K562 (cell line): Measurements from ENCODE around the gene NSF. TPM values are rescaled to one million over a fixed set of nuclear protein-coding genes. Genes with fewer than 3 reads are reported as not detected.

Experiments
- ATAC-seq: fragments of 200-7000 bp; cut with Tn5 transposase; 3 replicates; pipeline ENCODE4 v1.9.1; 2020; ENCODE audit warnings: moderate library complexity
- BruUV-seq: library from RNA; stranded (reverse); fragments of 400-500 nt; replicated peaks from 2 replicates; lab custom pipeline; 2021; lab: Mats Ljungman, UMichigan
- CTCF ChIA-PET: fragments of 300-600 bp; formaldehyde crosslinking; extraction: SDS; loops from one replicate; lab custom pipeline; 2021; ENCODE audit warnings: low intra/inter-chr PET ratio; lab: Yijun Ruan, JAX
- POLR2A ChIA-PET: fragments of 300-600, 350-650 bp; sonication (Branson Sonifier 250); formaldehyde crosslinking; extraction: SDS; loops from one replicate; lab custom pipeline; 2021; ENCODE audit warnings: antibody characterized with exemption, inconsistent platforms; lab: Yijun Ruan, JAX
- DNase-seq, 4 experiments: peaks; one replicate each; pipeline versions ENCODE4 v3.0.0 to v3.0.0-alpha.2; 2011 to 2018; ENCODE audit warnings: low spot score in 3 of 4, mixed read lengths in 3 of 4; ENCODE audit errors: extremely low read depth in 1 of 4
- FAIRE-seq: peaks from 2 replicates; lab custom pipeline; 2011; peaks lifted over from hg19 to GRCh38; lab: Jason Lieb, UNC
- H2AFZ ChIP-seq: 2 replicates; pipeline ENCODE4 v1.6.0; 2011; ENCODE audit warnings: low read depth, low read length, control low read depth, inconsistent platforms
- H3K27ac ChIP-seq: fragments of 200-600 bp; 3 replicates; pipeline ENCODE4 v1.8.0; 2011; ENCODE audit warnings: low read depth, mild to moderate bottlenecking, control low read depth, inconsistent platforms, low read length, moderate library complexity, mixed read lengths; ENCODE audit errors: extremely low read depth
- H3K27me3 ChIP-seq, 2 experiments: fragments of 300-600 bp in 1 of 2; 2 replicates in 1 of 2; 3 replicates in 1 of 2; pipeline versions ENCODE4 v1.6.0 to v1.8.0; 2011; ENCODE audit warnings: inconsistent platforms in 2 of 2, low read length in 2 of 2, mild to moderate bottlenecking in 1 of 2, mixed read lengths in 1 of 2, moderate library complexity in 1 of 2; ENCODE audit not compliant: control insufficient read depth in 2 of 2, insufficient read depth in 2 of 2
- H3K36me3 ChIP-seq: fragments of 300-600 bp; 3 replicates; pipeline ENCODE4 v1.8.0; 2011; ENCODE audit warnings: mild to moderate bottlenecking, low read length, inconsistent platforms; ENCODE audit not compliant: control insufficient read depth, insufficient read depth
- H3K4me1 ChIP-seq, 2 experiments: fragments of 200-600 bp in 1 of 2; replicated peaks in 1 of 2; 2 replicates in 1 of 2; 3 replicates in 1 of 2; pipeline versions ENCODE4 v1.5.1 to v1.8.0; 2011; ENCODE audit warnings: inconsistent platforms in 2 of 2, low read length in 2 of 2, mild to moderate bottlenecking in 1 of 2, mixed read lengths in 1 of 2, moderate library complexity in 1 of 2; ENCODE audit not compliant: control insufficient read depth in 2 of 2, insufficient read depth in 2 of 2
- H3K4me2 ChIP-seq: 2 replicates; pipeline ENCODE4 v1.6.1; 2011; ENCODE audit warnings: low read length, control low read depth, inconsistent platforms, mixed read lengths; ENCODE audit not compliant: insufficient read depth
- H3K4me3 ChIP-seq: fragments of 200-600 bp; sonication (generic), shearing (Covaris generic); 2 replicates; pipeline ENCODE4 v1.5.1; 2016; ENCODE audit warnings: control low read depth, inconsistent platforms
- H3K79me2 ChIP-seq: fragments of 200-600 bp; 3 replicates; pipeline ENCODE4 v1.8.0; 2011; ENCODE audit warnings: low read length, inconsistent platforms; ENCODE audit not compliant: control insufficient read depth, insufficient read depth
- H3K9ac ChIP-seq, 2 experiments: 2 replicates each; pipeline versions ENCODE4 v1.6.0 to v1.6.1; 2011; ENCODE audit warnings: low read depth in 2 of 2, low read length in 2 of 2, control low read depth in 1 of 2, inconsistent platforms in 1 of 2, mild to moderate bottlenecking in 1 of 2, mixed read lengths in 1 of 2; ENCODE audit not compliant: insufficient read depth in 1 of 2
- H3K9me1 ChIP-seq: one replicate; pipeline ENCODE4 v1.6.0; 2011; ENCODE audit warnings: inconsistent platforms, mild to moderate bottlenecking, low read length, moderate library complexity; ENCODE audit not compliant: control insufficient read depth, insufficient read depth
- H3K9me3 ChIP-seq: replicated peaks from 2 replicates; pipeline ENCODE4 v1.5.1; 2011; ENCODE audit warnings: low read depth, low read length, inconsistent platforms; ENCODE audit not compliant: control insufficient read depth, insufficient read depth
- H4K20me1 ChIP-seq: replicated peaks from 2 replicates; pipeline ENCODE4 v1.6.1; 2011; ENCODE audit warnings: low read length, inconsistent platforms, mixed read lengths; ENCODE audit not compliant: control insufficient read depth, insufficient read depth
- DPF2 ChIP-seq: fragments of 450-650 bp; IDR thresholded peaks from 2 replicates; pipeline ENCODE4 v1.6.1; 2016
- MEIS2 ChIP-seq: fragments of 450-650 bp; IDR thresholded peaks from 2 replicates; pipeline ENCODE4 v1.6.1; 2014; ENCODE audit warnings: mild to moderate bottlenecking; ENCODE audit not compliant: partially characterized antibody
- NKRF ChIP-seq: fragments of 450-650 bp; IDR thresholded peaks from 2 replicates; pipeline ENCODE4 v1.6.1; 2016; ENCODE audit warnings: borderline replicate concordance
- NR2C1 ChIP-seq, 2 experiments: fragments of 450-650 bp; IDR thresholded peaks; 2 replicates each; pipeline ENCODE4 v1.6.1; 2017; ENCODE audit warnings: mild to moderate bottlenecking in 2 of 2, antibody characterized with exemption in 1 of 2, inconsistent platforms in 1 of 2, missing compliant biosample characterization in 1 of 2, missing genetic modification characterization in 1 of 2
- POLR2AphosphoS5 ChIP-seq: IDR thresholded peaks from 2 replicates; pipeline ENCODE4 v1.6.1; 2011; ENCODE audit warnings: mild to moderate bottlenecking, low read depth, low read length, moderate library complexity; ENCODE audit not compliant: control insufficient read depth, insufficient read depth
- PTRF ChIP-seq: fragments of 450-650 bp; IDR thresholded peaks from 2 replicates; pipeline ENCODE4 v1.6.1; 2016; ENCODE audit warnings: mild to moderate bottlenecking, missing genetic modification characterization, missing compliant biosample characterization
- RCOR1 ChIP-seq, 2 experiments: IDR thresholded peaks; 2 replicates each; pipeline ENCODE4 v1.6.1; 2012; ENCODE audit warnings: low read depth in 2 of 2, low read length in 2 of 2, borderline replicate concordance in 1 of 2, improper control_type of control experiment in 1 of 2
- TRIM28 ChIP-seq: fragments of 450-650 bp; IDR thresholded peaks from 2 replicates; pipeline ENCODE4 v1.6.1; 2017
- ZBTB33 ChIP-seq: sonication (generic); formaldehyde crosslinking; IDR thresholded peaks from 2 replicates; pipeline ENCODE4 v1.8.1; 2023; ENCODE audit warnings: mild to moderate bottlenecking, missing genetic modification reagents
- ZNF316 ChIP-seq: fragments of 450-650 bp; IDR thresholded peaks from 2 replicates; pipeline ENCODE4 v1.6.1; 2016
- ZNF41 ChIP-seq: fragments of 250-450 bp; sonication (Bioruptor Pico); conservative IDR thresholded peaks from 2 replicates; pipeline ENCODE4 v1.4.0; 2020; ENCODE audit warnings: mild to moderate bottlenecking
- ZNF444 ChIP-seq: fragments of 250-450 bp; sonication (Bioruptor Pico); IDR thresholded peaks from 2 replicates; pipeline ENCODE4 v1.4.0; 2020; ENCODE audit warnings: mild to moderate bottlenecking, moderate library complexity
- WGBS: fragments of 100-300 bp; shearing (Covaris generic); methylation state at CpG from one replicate; pipeline ENCODE4 v1.1.6; 2016; ENCODE audit warnings: low coverage, mixed read lengths; ENCODE audit not compliant: insufficient coverage; ENCODE audit errors: missing lambda C conversion rate; 5-methylcytosine and 5-hydroxymethylcytosine counted together
- in situ Hi-C: fragments of 300-500 bp; cut with MboI; formaldehyde crosslinking; loops from 4 replicates; pipeline ENCODE4 v1.15.0; 2018; ENCODE audit warnings: inconsistent platforms, mixed read lengths
- intact Hi-C: fragments of 100-400 bp; cut with micrococcal nuclease; formaldehyde crosslinking; loops from 2 replicates; pipeline ENCODE4 v1.14.2; 2022
- polyA plus RNA-seq, 8 experiments: library from polyadenylated mRNA; depleted of rRNA in 4 of 8; stranded (reverse) in 5 of 8; unstranded in 3 of 8; fragments of >200 nt; fragmentation: Nextera tagmentation in 2 of 8; fragmentation: Illumina TruSeq in 1 of 8; extraction: Ambion mirVana in 2 of 8; extraction: Trizol in 1 of 8; gene quantifications; 2 replicates each; pipeline versions ENCODE4 v1.2.1 to v1.2.3, GENCODE V29; 2011 to 2014; ENCODE audit warnings: inconsistent platforms in 1 of 8, missing spikeins in 1 of 8
- total RNA-seq, 7 experiments: library from RNA; depleted of rRNA in 6 of 7; stranded (reverse); fragments of >200 nt in 6 of 7; fragmentation: Illumina TruSeq in 2 of 7; extraction: Trizol in 2 of 7; gene quantifications; 2 replicates each; pipeline versions ENCODE4 v1.2.1 to v1.2.3, GENCODE V29; 2011 to 2021; ENCODE audit warnings: low replicate concordance in 1 of 7

NSF gene
- total and polyA plus RNA-seq, 9 of the 15 experiments (the other 6 are each of a cell fraction or from before 2014, with no cell fraction given), result 16.7 to 39.8 (median 36.7) TPM

- CTCF ChIA-PET, result no interaction called here
- WGBS, result 86% methylated on average over 4 of the region's 4 CpGs
- Histone ChIP-seq H3K27me3 (no peaks in the 10 kb centered on the region), H3K9ac (no peak overlapping the region), H3K9me1 (no peaks in the 10 kb centered on the region)
- BruUV-seq, result no TSS peak
- POLR2A ChIA-PET, result no interaction called here
- TF ChIP-seq ZNF444 (CRISPR knock-in tag), result no peak
- TF ChIP-seq ZNF41 (CRISPR knock-in tag), result no peak
- TF ChIP-seq PTRF (tag), result no peak
- peak; percentile 83 for TF ChIP-seq ZNF316
- no peak for TF ChIP-seq DPF2
- TF ChIP-seq RCOR1 (IDR thresholded peaks at IDR 0.05; ENCODE audit: borderline replicate concordance in 1 of 2, low read depth in 2 of 2, low read length in 2 of 2), result no peak
- TF ChIP-seq TRIM28, result peak; percentile 68; the same call in 1 of the 2 replicates
- TF ChIP-seq, all 486 proteins: peak for 2
- no peak overlapping the region for H3K4me3 ChIP-seq
- H3K36me3 ChIP-seq, result no peaks in the 10 kb centered on the region
- in situ Hi-C loops (loop anchor here (25.0 kb wide), 1 partner anchor 1213 kb away; no protein-coding TSS in a partner anchor), intact Hi-C loops (no loop called here)
- H2AFZ ChIP-seq, result no peak overlapping the region
- peaks cover 3% of the 10 kb centered on the region; the same call in 1 of the 2 replicates for H3K9me3 ChIP-seq
- FAIRE-seq (no peak), DNase-seq (no peak), ATAC-seq (no peak)
- peaks cover 9 to 11% of the 10 kb centered on the region in 2 experiments for H3K4me1 ChIP-seq
- H3K27ac ChIP-seq, result no peak overlapping the region
- H3K4me2 ChIP-seq, result no peak overlapping the region
- H4K20me1 ChIP-seq, result no peaks in the 10 kb centered on the region
- no peaks in the 10 kb centered on the region for H3K79me2 ChIP-seq
Observed at GRCh38 chr17:46800573-46800972, 210.1 kb downstream of the NSF start.

GRCh38 chr17:46802800-46803199, 212.3 kb downstream of the NSF start:
- Histone ChIP-seq H3K79me2 (no peaks in the 10 kb centered on the region), H3K9me3 (peaks cover 3% of the 10 kb centered on the region; the same call in 1 of the 2 replicates), H3K4me2 (no peak overlapping the region), H3K36me3 (no peaks in the 10 kb centered on the region), H3K4me3 (no peak overlapping the region), H3K27ac (no peak overlapping the region), H3K27me3 (no peaks in the 10 kb centered on the region), H3K4me1 (peaks cover 0 to 8% of the 10 kb centered on the region in 2 experiments; a peak in 2 of 5 replicates), H2AFZ (no peak overlapping the region), H3K9me1 (no peaks in the 10 kb centered on the region), H3K9ac (no peak overlapping the region), H4K20me1 (no peaks in the 10 kb centered on the region)
- no TSS peak for BruUV-seq
- in situ Hi-C loops (loop anchor here (25.0 kb wide), 1 partner anchor 1215 kb away; no protein-coding TSS in a partner anchor), intact Hi-C loops (no loop called here)
- CTCF ChIA-PET, result no interaction called here
- POLR2A ChIA-PET, result interaction anchor here (0.6 to 1.1 kb wide), 2 partner anchors 13 to 17 kb away, joined by 3 read pairs; no protein-coding TSS in a partner anchor
- no peak for DNase-seq
- FAIRE-seq, result no peak
- no peak for ATAC-seq
- WGBS, result 44% methylated on average over 7 of the region's 7 CpGs
- TF ChIP-seq POLR2AphosphoS5, result no peak
- TF ChIP-seq NR2C1 (IDR thresholded peaks at IDR 0.05), result no peak
- TF ChIP-seq NR2C1 (tag; IDR thresholded peaks at IDR 0.05), result no peak
- peak; percentile 4 for TF ChIP-seq MEIS2
- no peak for TF ChIP-seq ZBTB33 (CRISPR knock-in tag)
- no peak for TF ChIP-seq NKRF
